IPS-NIHi7 (cell line): ENCODE measurements around the gene PCSK6.

Experiments
- DNase-seq: peaks from one replicate; pipeline ENCODE4 v3.0.0; 2012; ENCODE audit warnings: mixed read lengths; ENCODE audit errors: extremely low spot score

The PCSK6 gene

GRCh38 chr15:101277038-101277822 lies 212.3 kb downstream of the PCSK6 start, which contains the start of gene SELENOS:
Gene SELENOS (minus strand): TSS chr15:101277485. CDS start chr15:101277417, 68 bp downstream.
- DNase-seq = peak; percentile 94

DNA sequence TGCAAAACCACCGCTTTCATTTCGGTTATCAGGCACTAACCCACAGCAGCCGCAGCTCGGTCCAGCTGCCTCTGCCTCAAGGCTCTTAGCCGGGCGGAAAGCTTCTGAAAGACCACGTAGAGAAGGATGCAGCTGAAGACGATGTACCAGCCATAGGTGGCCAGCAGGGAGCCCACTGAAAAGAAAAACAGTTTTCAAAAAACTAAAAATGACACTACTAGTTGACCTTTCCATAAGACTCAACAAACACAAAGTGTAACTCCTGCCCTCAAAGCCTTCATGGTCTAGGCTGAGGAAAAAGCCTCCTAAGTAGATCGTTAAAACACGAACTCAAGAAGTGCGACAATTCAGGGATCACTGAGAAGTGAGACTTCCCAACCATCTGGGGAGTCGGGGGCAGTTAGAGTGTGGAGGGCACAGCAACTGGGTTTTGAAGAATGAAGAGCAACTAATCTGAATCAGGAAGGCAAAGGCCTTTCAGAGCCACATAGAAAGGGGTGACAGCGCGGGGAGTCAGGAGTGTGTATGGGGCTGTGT lies 212.9 kb downstream of the PCSK6 start:
- DNase-seq = no peak

GRCh38 chr15:101275018-101275417 lies 214.5 kb downstream of the PCSK6 start:
- DNase-seq = no peak

GRCh38 chr15:101273534-101273933 lies 216.0 kb downstream of the PCSK6 start:
- DNase-seq = no peak

GRCh38 chr15:101272584-101272983 lies 216.9 kb downstream of the PCSK6 start:
- DNase-seq = no peak

GRCh38 chr15:101269479-101270223 lies 219.9 kb downstream of the PCSK6 start:
- DNase-seq = no peak

- peak; percentile 64 for DNase-seq
Measured at GRCh38 chr15:101267320-101268104, 222.0 kb downstream of the PCSK6 start.

- no peak for DNase-seq
Measured at GRCh38 chr15:101266787-101267186, 222.7 kb downstream of the PCSK6 start.

GRCh38 chr15:101266034-101266433 lies 223.5 kb downstream of the PCSK6 start:
- no peak for DNase-seq

DNA sequence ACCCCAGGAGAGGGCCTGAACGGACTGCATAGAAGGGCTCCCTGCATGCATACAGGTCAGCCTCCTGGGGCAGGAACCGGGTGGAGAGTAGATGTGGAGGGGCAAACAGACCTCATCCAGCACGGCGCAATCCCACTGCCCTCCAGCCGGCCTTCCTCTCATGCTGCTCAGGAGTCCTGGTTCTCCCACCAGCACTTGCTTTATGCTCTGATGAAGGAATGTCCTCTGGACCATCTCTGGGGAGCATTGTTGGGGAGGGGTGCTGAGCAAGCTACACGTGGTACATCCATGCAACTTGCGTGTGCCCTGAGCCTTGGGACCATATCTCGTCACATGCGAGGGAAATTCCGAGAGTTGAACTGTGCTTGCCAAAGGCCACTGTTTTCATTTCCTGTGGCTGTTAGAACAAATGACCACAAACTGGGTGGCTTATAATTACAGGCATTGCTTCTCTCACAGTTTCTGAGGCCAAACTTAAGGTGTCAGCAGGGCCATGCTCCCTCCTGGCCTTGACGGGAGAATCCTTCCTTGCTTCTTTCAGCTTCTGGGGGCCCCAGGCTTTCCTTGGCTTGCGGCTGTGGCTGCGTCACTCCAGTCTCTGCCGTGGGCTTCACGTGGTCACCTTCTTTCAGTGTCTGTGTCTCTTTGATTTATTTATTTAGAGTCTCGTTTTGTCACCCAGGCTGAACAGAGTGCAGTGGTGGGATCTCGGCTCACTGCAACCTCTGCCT lies 224.4 kb downstream of the PCSK6 start:
- DNase-seq = no peak

DNA sequence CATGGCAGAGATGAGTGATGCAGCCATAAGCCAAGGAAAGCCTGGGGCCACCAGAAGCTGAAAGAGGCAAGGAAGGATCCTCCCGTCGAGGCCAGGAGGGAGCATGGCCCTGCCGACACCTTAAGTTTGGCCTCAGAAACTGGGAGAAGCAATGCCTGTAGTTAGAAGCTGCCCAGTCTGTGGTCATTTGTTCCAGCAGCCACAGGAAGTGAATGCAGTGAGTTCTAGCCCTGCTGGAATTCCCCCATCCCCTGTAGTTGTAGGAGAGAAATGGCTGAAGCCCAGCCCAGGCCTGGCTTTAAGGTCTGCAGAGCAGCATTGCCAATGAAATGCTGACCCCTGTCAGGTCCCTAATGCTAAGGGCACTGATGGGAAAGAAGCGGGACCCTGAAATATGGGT lies 225.5 kb downstream of the PCSK6 start:
- DNase-seq = no peak

GRCh38 chr15:101262551-101262950 lies 227.0 kb downstream of the PCSK6 start:
- DNase-seq = no peak

DNA sequence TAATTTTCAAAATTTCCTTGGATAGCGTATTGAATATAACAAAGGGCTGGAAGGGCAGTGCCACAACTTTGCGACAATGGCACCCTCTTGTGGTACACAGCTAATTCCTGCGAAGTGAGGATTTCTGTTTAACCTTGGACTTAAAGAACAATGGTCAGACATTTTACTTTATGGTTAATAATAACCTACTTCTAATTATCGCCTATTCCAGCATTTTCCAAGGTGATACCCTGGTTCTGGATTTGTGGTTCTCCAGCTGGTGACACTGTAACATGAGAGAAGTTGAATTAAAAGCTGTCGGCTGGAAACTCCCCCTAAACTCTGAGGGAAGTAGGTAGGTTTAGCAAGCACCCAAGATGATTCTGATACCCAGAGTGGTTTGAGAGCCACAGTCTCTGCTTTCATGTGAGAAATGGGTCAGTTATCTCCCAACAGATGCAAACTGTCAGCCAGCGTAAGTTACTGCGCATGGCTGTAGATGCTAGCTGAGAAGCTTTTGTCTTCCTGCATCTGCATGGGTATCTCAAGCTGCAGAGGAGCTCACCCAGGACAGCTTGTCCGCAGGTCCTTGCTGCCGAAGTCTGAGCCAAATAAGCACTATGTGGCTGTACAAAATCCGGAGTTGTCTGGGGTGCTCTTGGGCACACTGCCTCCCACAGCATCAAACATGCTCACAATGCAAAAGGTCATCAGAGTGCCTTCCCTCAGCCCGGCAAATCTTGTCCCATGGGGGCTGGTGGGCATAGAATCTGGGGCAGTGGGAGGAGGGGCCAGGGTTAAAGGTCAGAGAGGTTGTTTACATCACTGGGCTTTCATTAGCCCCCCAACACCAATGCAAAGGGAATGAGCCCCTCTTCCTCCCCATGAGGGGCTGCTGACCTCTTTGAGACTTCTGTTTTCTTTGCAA lies 231.0 kb downstream of the PCSK6 start:
- DNase-seq = peak; percentile 45

GRCh38 chr15:101256757-101257156 lies 232.8 kb downstream of the PCSK6 start:
- DNase-seq = no peak

DNA sequence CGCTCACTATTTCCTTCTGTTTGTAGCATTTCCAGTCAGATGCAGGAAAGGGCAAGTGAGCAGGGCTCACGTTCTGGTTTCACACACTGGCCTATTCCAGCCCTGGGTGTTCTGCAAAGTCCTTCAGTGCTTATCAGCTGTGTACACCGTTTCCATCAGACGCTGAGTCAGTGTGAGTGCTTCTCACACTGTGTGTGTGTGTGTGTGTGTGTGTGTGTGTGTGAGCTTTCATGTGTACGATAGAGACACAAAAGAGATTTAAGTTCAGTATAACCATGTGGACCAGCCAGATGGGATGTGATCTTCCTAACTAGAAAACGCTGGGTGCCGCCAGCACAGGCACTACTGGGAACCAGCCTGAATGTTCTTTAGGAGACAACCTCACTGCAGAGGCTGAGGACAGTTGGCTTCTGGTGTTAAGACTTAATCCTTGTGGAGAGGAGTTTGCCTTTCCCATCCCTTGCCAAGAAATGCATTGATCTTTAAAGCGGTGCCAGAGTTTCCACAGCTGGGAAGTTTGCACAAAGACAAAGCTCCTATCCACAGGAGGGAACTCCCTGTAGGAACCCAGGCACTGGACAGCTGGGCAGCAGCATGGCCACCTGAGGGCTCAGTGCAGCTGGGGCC lies 233.8 kb downstream of the PCSK6 start:
- DNase-seq = no peak

DNA sequence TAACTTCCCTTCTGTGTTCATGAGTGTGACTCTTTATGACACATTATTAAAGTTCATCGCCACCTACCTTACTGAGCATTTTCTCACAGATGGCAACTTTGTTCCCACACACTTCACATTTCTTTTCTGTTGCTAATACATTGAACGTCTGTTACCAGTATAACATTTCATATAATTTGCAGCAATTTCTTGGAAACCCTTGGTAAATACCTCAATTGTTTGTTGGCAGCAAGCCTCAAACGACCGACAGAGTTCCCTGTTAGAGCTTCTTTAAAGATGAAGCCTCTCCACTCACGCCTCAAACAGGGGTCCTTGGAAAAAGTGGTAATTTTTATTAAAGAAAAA lies 234.5 kb downstream of the PCSK6 start:
- no peak for DNase-seq

GRCh38 chr15:101254157-101255050 lies 235.1 kb downstream of the PCSK6 start:
- no peak for DNase-seq
